OCI-LY1 (cell line): ENCODE results near the gene ZMIZ1.

Experiments
- H2AFZ ChIP-seq: fragments of 200-600 bp; sonication (generic), shearing (Covaris generic); 2 replicates; pipeline ENCODE4 v1.6.0; 2014; ENCODE audit warnings: antibody characterized with exemption, mild to moderate bottlenecking, low read length
- H3F3A ChIP-seq: fragments of 200-600 bp; sonication (generic), shearing (Covaris generic); 2 replicates; pipeline ENCODE4 v1.6.0; 2014; ENCODE audit warnings: mild to moderate bottlenecking, antibody characterized with exemption, low read length, moderate library complexity; ENCODE audit not compliant: insufficient read depth
- H3K27ac ChIP-seq: fragments of 200-600 bp; sonication (generic); 2 replicates; pipeline ENCODE4 v1.5.1; 2014; ENCODE audit warnings: low read length, mixed run types, mild to moderate bottlenecking, low read depth; ENCODE audit not compliant: poor library complexity, severe bottlenecking
- H3K27me3 ChIP-seq: fragments of 200-600 bp; sonication (generic); 2 replicates; pipeline ENCODE4 v1.6.0; 2014; ENCODE audit warnings: antibody characterized with exemption, mild to moderate bottlenecking, low read length, moderate library complexity; ENCODE audit not compliant: insufficient read depth
- H3K36me3 ChIP-seq: fragments of 200-600 bp; sonication (generic); 2 replicates; pipeline ENCODE4 v1.6.1; 2014; ENCODE audit warnings: mild to moderate bottlenecking, antibody characterized with exemption, low read length, moderate library complexity, mixed read lengths; ENCODE audit not compliant: insufficient read depth
- H3K4me1 ChIP-seq: fragments of 200-600 bp; sonication (generic); 2 replicates; pipeline ENCODE4 v1.5.1; 2014; ENCODE audit warnings: mild to moderate bottlenecking, low read length, moderate library complexity; ENCODE audit not compliant: insufficient read depth, severe bottlenecking
- H3K4me2 ChIP-seq: fragments of 200-600 bp; sonication (generic), shearing (Covaris generic); 2 replicates; pipeline ENCODE4 v1.6.1; 2014; ENCODE audit warnings: low read length
- H3K4me3 ChIP-seq: fragments of 200-600 bp; sonication (generic); 2 replicates; pipeline ENCODE4 v1.5.1; 2014; ENCODE audit warnings: low read length, low read depth, mild to moderate bottlenecking, mixed read lengths; ENCODE audit not compliant: poor library complexity, severe bottlenecking
- H3K79me2 ChIP-seq: fragments of 200-600 bp; shearing (Covaris generic); 2 replicates; pipeline ENCODE4 v1.6.1; 2016; ENCODE audit warnings: mixed run types, low read length, mixed read lengths; ENCODE audit not compliant: insufficient read depth
- H3K9ac ChIP-seq: fragments of 200-600 bp; sonication (generic), shearing (Covaris generic); 2 replicates; pipeline ENCODE4 v1.6.1; 2014; ENCODE audit warnings: mild to moderate bottlenecking, low read length, mixed read lengths
- H3K9me2 ChIP-seq: fragments of 200-600 bp; sonication (generic), shearing (Covaris generic); 2 replicates; pipeline ENCODE4 v1.6.1; 2014; ENCODE audit warnings: low read depth, mild to moderate bottlenecking, low read length, mixed read lengths
- H3K9me3 ChIP-seq: fragments of 200-600 bp; shearing (Covaris generic); 2 replicates; pipeline ENCODE4 v1.6.1; 2014; ENCODE audit warnings: low read length, mixed read lengths
- H4K20me1 ChIP-seq: fragments of 200-600 bp; sonication (generic), shearing (Covaris generic); 2 replicates; pipeline ENCODE4 v1.6.0; 2016; ENCODE audit warnings: mild to moderate bottlenecking, low read length; ENCODE audit not compliant: insufficient read depth
- CTCF ChIP-seq: fragments of 200-600 bp; sonication (generic), shearing (Covaris generic); IDR thresholded peaks from 2 replicates; pipeline ENCODE4 v1.5.1; 2017; ENCODE audit warnings: mild to moderate bottlenecking, antibody characterized with exemption, low read length, moderate library complexity, mixed read lengths
- EZH2 ChIP-seq: fragments of 200-600 bp; sonication (generic), shearing (Covaris generic); IDR thresholded peaks from 2 replicates; pipeline ENCODE4 v1.8.0; 2017; ENCODE audit warnings: borderline replicate concordance, mixed run types, mild to moderate bottlenecking, antibody characterized with exemption, low read length, moderate library complexity, mixed read lengths

Gene ZMIZ1

GRCh38 chr10:79211616-79212015 is 142.8 kb downstream of the ZMIZ1 start:
- H3K9me2 ChIP-seq = no peaks in the 10 kb centered on the region
- H3K79me2 ChIP-seq = no peaks in the 10 kb centered on the region
- no peaks in the 10 kb centered on the region for H3K36me3 ChIP-seq
- no peaks in the 10 kb centered on the region for H3F3A ChIP-seq
- no peak overlapping the region for H3K9ac ChIP-seq
- no peak overlapping the region for H2AFZ ChIP-seq
- no peak overlapping the region for H3K27ac ChIP-seq
- no peaks in the 10 kb centered on the region for H3K4me1 ChIP-seq
- no peak overlapping the region for H3K4me2 ChIP-seq
- no peak overlapping the region for H3K4me3 ChIP-seq
- H4K20me1 ChIP-seq = no peaks in the 10 kb centered on the region
- H3K9me3 ChIP-seq = no peaks in the 10 kb centered on the region
- H3K27me3 ChIP-seq = 0 out of 2 replicates have a peak, but pooled peaks cover 5% of the 10 kb centered on the region
- TF ChIP-seq EZH2 (no peak), CTCF (no peak)

- H3K79me2 ChIP-seq = no peaks in the 10 kb centered on the region
- no peaks in the 10 kb centered on the region for H3K27me3 ChIP-seq
- no peaks in the 10 kb centered on the region for H4K20me1 ChIP-seq
- no peaks in the 10 kb centered on the region for H3K9me3 ChIP-seq
- H3K4me1 ChIP-seq = no peaks in the 10 kb centered on the region
- no peak overlapping the region for H3K27ac ChIP-seq
- no peak overlapping the region for H3K4me3 ChIP-seq
- no peaks in the 10 kb centered on the region for H3K9me2 ChIP-seq
- no peak overlapping the region for H2AFZ ChIP-seq
- no peaks in the 10 kb centered on the region for H3K36me3 ChIP-seq
- no peak overlapping the region for H3K4me2 ChIP-seq
- H3F3A ChIP-seq = no peaks in the 10 kb centered on the region
- TF ChIP-seq CTCF = no peak
- TF ChIP-seq EZH2 = no peak
- no peak overlapping the region for H3K9ac ChIP-seq
Measured at GRCh38 chr10:79215531-79215930, 146.8 kb downstream of the ZMIZ1 start.

- no peaks in the 10 kb centered on the region for H3K79me2 ChIP-seq
- no peak for TF ChIP-seq CTCF
- no peak for TF ChIP-seq EZH2
- no peaks in the 10 kb centered on the region for H3K27me3 ChIP-seq
- H3K9ac ChIP-seq = no peak overlapping the region
- H3K36me3 ChIP-seq = no peaks in the 10 kb centered on the region
- no peak overlapping the region for H3K27ac ChIP-seq
- H3F3A ChIP-seq = no peaks in the 10 kb centered on the region
- no peaks in the 10 kb centered on the region for H3K4me1 ChIP-seq
- no peak overlapping the region for H3K4me3 ChIP-seq
- H3K9me3 ChIP-seq = no peaks in the 10 kb centered on the region
- no peaks in the 10 kb centered on the region for H4K20me1 ChIP-seq
- no peak overlapping the region for H2AFZ ChIP-seq
- H3K9me2 ChIP-seq = no peaks in the 10 kb centered on the region
- H3K4me2 ChIP-seq = no peak overlapping the region
Measured at GRCh38 chr10:79219322-79219957, 150.7 kb downstream of the ZMIZ1 start.
